ENCODE data around the gene KIF26A.

GRCh38 chr14:104195361-104195760 is 57.0 kb downstream of the KIF26A start:
- no peak for TF ChIP-seq POLR2A (IDR thresholded peaks at IDR 0.05)
- TF ChIP-seq, protein P1, sequence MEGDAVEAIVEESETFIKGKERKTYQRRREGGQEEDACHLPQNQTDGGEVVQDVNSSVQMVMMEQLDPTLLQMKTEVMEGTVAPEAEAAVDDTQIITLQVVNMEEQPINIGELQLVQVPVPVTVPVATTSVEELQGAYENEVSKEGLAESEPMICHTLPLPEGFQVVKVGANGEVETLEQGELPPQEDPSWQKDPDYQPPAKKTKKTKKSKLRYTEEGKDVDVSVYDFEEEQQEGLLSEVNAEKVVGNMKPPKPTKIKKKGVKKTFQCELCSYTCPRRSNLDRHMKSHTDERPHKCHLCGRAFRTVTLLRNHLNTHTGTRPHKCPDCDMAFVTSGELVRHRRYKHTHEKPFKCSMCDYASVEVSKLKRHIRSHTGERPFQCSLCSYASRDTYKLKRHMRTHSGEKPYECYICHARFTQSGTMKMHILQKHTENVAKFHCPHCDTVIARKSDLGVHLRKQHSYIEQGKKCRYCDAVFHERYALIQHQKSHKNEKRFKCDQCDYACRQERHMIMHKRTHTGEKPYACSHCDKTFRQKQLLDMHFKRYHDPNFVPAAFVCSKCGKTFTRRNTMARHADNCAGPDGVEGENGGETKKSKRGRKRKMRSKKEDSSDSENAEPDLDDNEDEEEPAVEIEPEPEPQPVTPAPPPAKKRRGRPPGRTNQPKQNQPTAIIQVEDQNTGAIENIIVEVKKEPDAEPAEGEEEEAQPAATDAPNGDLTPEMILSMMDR (IDR thresholded peaks at IDR 0.05): no peak
- no peak for TF ChIP-seq POLR2AphosphoS5 (IDR thresholded peaks at IDR 0.05)

Data from prostate gland (tissue), 2 donors.